ENCODE measurements around the gene IL7R. TPM values are rescaled to one million over a fixed set of nuclear protein-coding genes. Genes with fewer than 3 reads are reported as not detected.

IL7R gene
- total RNA-seq: 0.72 TPM

- no peak for DNase-seq
These were observed at the start of gene IL7R for GRCh38 chr5:35856765-35857351. Gene IL7R (plus strand): TSS chr5:35856891. CDS start chr5:35856978, 87 bp downstream.

- DNase-seq: no peak
These were observed 46.1 kb upstream of the IL7R start for GRCh38 chr5:35810601-35811000.

- no peak for DNase-seq
These were observed 45.5 kb upstream of the IL7R start for GRCh38 chr5:35811108-35811741.

GRCh38 chr5:35813521-35813920, 43.2 kb upstream of the IL7R start:
- no peak for DNase-seq

- DNase-seq: no peak
These were observed 41.4 kb upstream of the IL7R start for GRCh38 chr5:35815089-35815936.

- no peak for DNase-seq
These were observed 39.7 kb upstream of the IL7R start for GRCh38 chr5:35816881-35817521.

- no peak for DNase-seq
These were observed 37.7 kb upstream of the IL7R start for GRCh38 chr5:35819026-35819425.

GRCh38 chr5:35819668-35820067, 37.0 kb upstream of the IL7R start:
- DNase-seq: no peak

- no peak for DNase-seq
These were observed 36.0 kb upstream of the IL7R start for GRCh38 chr5:35820735-35821134.

GRCh38 chr5:35821513-35821912, 35.2 kb upstream of the IL7R start:
- DNase-seq: no peak

GRCh38 chr5:35822511-35822910, 34.2 kb upstream of the IL7R start:
- DNase-seq: no peak

GRCh38 chr5:35823347-35824098, 33.2 kb upstream of the IL7R start:
- DNase-seq: no peak

- DNase-seq: no peak
These were observed 30.6 kb upstream of the IL7R start for GRCh38 chr5:35826056-35826455.

GRCh38 chr5:35826554-35826953, 30.1 kb upstream of the IL7R start:
- no peak for DNase-seq

- no peak for DNase-seq
These were observed 28.6 kb upstream of the IL7R start for GRCh38 chr5:35828082-35828598.

- DNase-seq: no peak
These were observed 26.1 kb upstream of the IL7R start for GRCh38 chr5:35830587-35830986.

GRCh38 chr5:35832762-35833161, 23.9 kb upstream of the IL7R start:
- DNase-seq: no peak

GRCh38 chr5:35833224-35833623, 23.5 kb upstream of the IL7R start:
- no peak for DNase-seq

GRCh38 chr5:35835796-35836742, 20.6 kb upstream of the IL7R start:
- DNase-seq: no peak

GRCh38 chr5:35838370-35839042, 18.2 kb upstream of the IL7R start:
- no peak for DNase-seq
